Duodenal mucosa (tissue), 2 donors: Measurements from ENCODE around the gene RUFY1.
"Not testable (repeated sequence)": the region's sequence is repeated elsewhere in the genome, so short reads cannot be mapped to it uniquely, and the experiment has no call there.

Experiments
- H3K27ac ChIP-seq: one replicate; pipeline ENCODE4 v1.7.0; 2013; ENCODE audit warnings: low read depth, low read length
- H3K27me3 ChIP-seq, 2 donors: one replicate each; pipeline ENCODE4 v1.7.0; 2013; ENCODE audit warnings: low read length in 2 of 2, control low read depth in 1 of 2; ENCODE audit not compliant: insufficient read depth in 2 of 2, control insufficient read depth in 1 of 2
- H3K36me3 ChIP-seq, 2 donors: one replicate each; pipeline ENCODE4 v1.7.0; 2013; ENCODE audit warnings: low read length in 2 of 2, control low read depth in 1 of 2; ENCODE audit not compliant: insufficient read depth in 2 of 2, control insufficient read depth in 1 of 2
- H3K4me1 ChIP-seq, 2 donors: one replicate each; pipeline ENCODE4 v1.7.0; 2013; ENCODE audit warnings: low read length in 2 of 2, control low read depth in 1 of 2; ENCODE audit not compliant: insufficient read depth in 2 of 2, control insufficient read depth in 1 of 2
- H3K4me3 ChIP-seq, 2 donors: one replicate each; pipeline ENCODE4 v1.7.0; 2013; ENCODE audit warnings: low read length in 2 of 2, low read depth in 1 of 2
- H3K9ac ChIP-seq, 2 donors: one replicate each; pipeline ENCODE4 v1.7.0; 2013; ENCODE audit warnings: low read length in 2 of 2, low read depth in 1 of 2
- H3K9me3 ChIP-seq, 2 donors: one replicate each; pipeline ENCODE4 v1.7.0; 2013; ENCODE audit warnings: low read length in 2 of 2, control low read depth in 1 of 2; ENCODE audit not compliant: control insufficient read depth in 1 of 2

RUFY1 gene

DNA sequence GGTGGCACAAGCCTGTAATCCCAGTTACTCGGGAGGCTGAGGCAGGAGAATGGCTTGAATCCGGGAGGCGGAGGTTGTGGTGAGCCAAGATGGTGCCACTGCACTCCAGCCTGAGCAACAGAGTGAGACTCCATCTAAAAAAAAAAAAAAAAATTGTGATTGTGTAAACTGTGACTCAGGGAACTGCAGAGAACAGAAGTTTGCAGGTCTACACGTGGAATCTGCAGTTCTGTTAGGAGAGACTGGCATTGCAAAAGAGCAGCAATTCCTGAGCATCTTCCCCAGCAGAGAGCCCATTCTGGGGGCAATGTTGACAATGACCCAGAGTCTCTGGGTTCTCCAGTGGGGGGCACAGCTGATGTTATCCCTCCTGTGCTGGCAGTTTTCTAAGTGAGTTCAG is 91.4 kb downstream of the RUFY1 start:
- H3K4me3 ChIP-seq, H3K27ac ChIP-seq, H3K4me1 ChIP-seq, H3K27me3 ChIP-seq, H3K9ac ChIP-seq, H3K36me3 ChIP-seq, H3K9me3 ChIP-seq: not testable (repeated sequence)

DNA sequence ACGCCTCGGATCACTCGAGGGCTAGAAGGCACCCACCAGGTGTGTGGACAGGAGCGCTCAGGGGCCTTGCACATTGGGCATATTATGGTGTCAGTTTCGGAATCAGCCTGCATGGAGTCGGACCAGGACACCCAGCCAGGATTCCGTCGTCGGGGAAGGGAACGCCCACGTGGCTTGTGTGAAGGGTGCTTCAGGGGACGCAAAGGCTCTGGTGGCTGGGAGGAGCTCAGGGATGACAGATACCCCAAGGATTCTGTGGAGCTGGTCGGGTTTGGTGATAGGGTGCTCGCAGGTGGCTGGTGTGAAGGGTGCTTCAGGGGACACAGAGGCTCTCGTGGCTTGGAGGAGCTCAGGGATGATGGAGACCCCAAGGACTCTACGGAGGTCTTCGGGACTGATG is 92.3 kb downstream of the RUFY1 start:
- H3K4me3 ChIP-seq, H3K27me3 ChIP-seq, H3K9ac ChIP-seq: not testable (repeated sequence)

DNA sequence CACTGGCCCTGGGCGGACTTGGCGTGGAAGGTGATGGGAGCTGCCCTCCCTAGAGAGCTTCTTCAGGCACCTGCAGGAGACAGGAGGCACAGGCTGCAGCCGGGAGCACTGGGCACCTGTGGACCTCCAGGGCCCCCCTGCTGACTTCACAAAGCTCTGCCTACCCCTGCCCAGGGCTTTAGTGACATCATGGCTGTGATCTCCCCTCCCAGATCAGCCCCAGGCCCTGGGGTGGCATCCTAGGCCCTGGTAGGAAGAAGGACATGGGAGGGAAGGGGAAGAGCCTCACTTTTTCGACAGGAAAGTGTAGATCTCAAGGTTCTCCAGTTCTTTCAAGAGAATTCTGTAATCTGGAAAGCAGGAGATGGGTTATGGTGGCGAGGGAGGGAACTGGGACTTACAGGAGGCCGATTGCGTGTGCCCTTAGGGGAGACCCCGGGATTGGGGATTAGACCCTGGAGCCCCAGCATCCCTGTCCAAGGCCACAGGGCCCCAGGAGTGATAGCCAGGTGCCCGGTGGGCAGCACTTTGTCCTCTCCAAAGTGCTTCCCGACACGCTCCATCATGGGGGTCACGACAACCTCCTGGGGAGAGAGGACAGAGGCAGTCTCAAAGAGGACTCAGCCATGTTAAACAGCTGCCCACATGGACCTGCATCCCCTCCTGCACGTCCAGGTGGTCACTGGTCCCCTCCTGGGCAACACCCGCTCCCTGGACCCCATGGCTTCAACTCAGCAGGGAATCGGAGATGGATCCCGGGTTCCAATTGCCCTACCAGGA is 93.0 kb downstream of the RUFY1 start:
- H3K4me3 ChIP-seq, H3K9ac ChIP-seq, H3K4me1 ChIP-seq, H3K9me3 ChIP-seq, H3K27me3 ChIP-seq, H3K36me3 ChIP-seq, H3K27ac ChIP-seq: not testable (repeated sequence)

More for the DNA sequence above, 92.3 kb downstream of the RUFY1 start:
- H3K9me3 ChIP-seq, H3K36me3 ChIP-seq, H3K4me1 ChIP-seq, H3K27ac ChIP-seq: not testable (repeated sequence)

DNA sequence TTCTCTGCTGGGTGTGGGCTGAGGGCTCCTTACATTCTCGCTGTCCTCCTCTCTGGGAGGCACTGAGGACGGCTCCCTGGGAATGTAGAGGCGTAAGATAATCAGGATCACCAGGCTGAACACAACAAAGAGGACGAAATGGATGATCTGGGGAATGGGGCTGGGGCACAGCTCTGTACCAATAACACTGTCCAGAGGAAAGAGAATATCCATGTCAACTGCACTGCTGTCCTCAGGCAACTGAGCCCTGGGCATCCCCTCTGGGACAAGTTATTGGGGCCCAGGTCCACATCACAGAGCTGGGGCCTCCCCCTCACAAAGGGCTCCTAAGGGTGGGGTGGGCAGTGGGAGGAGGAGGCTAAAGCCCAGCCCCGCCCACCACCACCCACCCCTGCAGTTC is 94.4 kb downstream of the RUFY1 start:
- not testable (repeated sequence) for H3K36me3 ChIP-seq, H3K27ac ChIP-seq, H3K27me3 ChIP-seq, H3K4me1 ChIP-seq, H3K9me3 ChIP-seq, H3K9ac ChIP-seq, H3K4me3 ChIP-seq

DNA sequence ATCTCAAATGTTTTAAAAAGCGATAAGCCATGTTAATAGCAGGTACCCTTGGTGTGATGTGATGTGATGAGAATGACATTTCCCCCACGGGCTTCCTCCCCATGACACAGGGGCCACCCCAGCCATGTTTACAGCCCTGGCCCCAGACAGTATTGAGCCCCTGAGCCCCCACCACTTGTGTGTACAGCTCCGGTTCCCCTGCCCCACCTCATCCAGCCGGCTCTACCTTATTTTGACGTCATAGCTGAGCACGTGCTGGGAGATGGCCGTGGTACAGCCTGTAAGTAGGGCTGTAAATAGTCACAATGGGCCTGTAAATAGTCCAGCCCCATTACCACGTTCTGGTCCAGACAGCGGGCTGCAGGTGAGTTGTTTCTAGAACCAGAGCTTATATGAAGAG is 98.1 kb downstream of the RUFY1 start:
- Histone ChIP-seq H3K4me1 (no peaks in the 10 kb centered on the region), H3K9ac (no peak overlapping the region), H3K27ac (no peak overlapping the region), H3K36me3 (no peaks in the 10 kb centered on the region), H3K27me3 (no peaks in the 10 kb centered on the region), H3K9me3 (no peaks in the 10 kb centered on the region), H3K4me3 (no peak overlapping the region)

DNA sequence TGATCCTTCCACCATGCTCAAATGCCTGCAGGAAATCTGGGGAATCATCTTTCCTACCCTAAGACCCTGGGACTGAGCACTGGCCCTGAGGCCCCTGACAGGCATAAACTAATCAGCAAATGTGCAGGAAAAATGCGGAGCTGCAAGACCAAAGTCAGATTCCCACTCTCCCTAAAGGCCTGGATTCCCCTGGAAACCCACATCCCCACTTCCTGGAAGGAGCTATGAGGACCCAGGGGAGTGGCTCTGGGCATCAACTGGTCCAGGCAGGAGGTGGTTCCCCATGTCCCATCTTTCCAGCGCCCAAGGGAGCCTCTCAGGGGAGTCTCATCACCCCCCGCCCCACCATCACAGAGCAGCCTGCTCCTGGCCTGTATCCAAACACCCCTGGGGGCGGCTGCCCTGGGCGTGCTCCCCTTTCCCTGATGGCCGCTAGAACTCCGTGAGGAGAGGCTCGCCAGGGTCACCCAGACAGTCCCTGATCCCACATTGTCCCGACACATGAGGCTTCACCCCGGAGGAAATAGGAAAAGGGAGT is 98.9 kb downstream of the RUFY1 start:
- H3K27ac ChIP-seq, H3K4me1 ChIP-seq, H3K9ac ChIP-seq, H3K4me3 ChIP-seq, H3K36me3 ChIP-seq, H3K9me3 ChIP-seq, H3K27me3 ChIP-seq: not testable (repeated sequence)

DNA sequence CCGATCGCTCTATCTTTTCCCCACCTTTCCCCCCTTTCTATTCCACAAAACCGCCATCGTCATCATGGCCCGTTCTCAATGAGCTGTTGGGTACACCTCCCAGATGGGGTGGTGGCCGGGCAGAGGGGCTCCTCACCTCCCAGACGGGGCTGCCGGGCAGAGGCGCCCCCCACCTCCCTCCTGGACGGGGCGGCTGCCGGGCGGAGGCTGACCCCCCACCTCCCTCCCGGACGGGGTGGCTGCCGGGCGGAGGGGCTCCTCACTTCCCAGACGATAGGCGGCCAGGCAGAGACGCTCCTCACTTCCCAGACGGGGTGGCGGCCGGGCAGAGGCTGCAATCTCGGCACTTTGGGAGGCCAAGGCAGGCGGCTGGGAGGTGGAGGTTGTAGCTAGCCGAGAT is 99.9 kb downstream of the RUFY1 start:
- not testable (repeated sequence) for H3K27ac ChIP-seq, H3K27me3 ChIP-seq, H3K4me3 ChIP-seq, H3K4me1 ChIP-seq, H3K9me3 ChIP-seq, H3K36me3 ChIP-seq, H3K9ac ChIP-seq

DNA sequence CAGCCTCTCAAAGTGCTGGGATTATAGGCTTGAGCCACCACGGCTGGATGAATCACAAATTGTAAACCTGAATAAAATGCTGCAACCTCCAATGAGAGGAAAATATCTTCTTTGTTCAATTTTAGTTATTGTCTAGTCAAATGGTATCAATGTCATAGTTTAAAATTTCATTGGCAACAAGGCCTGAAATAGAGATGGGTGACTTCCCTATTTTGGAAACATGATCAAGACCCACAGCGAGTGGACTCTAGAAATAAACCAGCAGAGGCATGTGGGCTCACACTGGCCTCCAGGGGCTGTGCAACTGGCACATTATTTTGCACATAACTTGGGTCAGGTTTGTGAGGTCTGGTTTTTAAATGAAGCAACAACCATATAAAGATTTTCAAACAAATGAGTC is 102.8 kb downstream of the RUFY1 start:
- H3K9me3 ChIP-seq, H3K4me1 ChIP-seq: not testable (repeated sequence)

DNA sequence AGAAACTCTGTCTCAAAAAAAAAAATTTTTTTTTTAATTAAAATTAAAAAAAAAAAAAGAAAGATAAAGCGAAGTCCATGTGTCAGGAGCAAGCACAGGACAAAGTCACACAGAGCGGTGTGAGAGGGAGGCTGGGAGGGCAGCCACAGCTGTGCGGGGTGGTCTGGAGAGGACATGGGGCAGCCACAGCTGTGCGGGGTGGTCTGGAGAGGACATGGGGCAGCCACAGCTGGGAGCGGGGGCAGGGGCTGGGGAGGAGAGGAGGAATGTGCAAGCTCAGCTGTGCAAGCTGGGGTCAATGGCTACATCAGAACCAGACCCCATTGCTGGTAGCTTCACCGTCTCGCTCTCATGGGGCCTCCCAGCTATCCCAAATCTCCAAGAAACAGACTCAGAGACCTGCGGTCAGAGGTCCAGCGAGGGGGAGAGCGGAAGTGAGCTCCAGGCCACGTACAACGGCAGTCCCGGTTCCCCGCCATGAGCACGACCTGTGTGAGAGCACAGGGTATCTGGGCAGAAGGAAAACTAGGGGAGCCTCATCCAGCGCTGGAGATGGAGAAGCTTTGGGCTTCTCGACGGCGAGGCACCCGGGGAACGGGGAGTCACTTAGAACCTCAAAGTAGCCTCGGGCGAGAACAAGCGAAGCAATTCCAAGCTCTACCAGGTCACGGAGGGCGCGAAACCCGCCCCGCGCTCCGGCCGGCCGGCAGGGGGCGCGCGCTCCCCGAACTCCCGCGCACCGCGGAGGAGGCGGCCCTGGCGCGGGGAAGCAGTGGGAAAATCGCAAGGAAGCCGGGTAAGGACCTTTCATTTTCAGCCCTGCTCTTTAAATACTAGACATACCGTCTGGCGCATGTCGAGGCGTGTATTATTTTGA is 107.2 kb downstream of the RUFY1 start:
- not testable (repeated sequence) for H3K4me1 ChIP-seq, H3K9me3 ChIP-seq, H3K27me3 ChIP-seq, H3K27ac ChIP-seq, H3K36me3 ChIP-seq, H3K9ac ChIP-seq
- peak overlapping the region in 1 of 2 donors; percentile 50 for H3K4me3 ChIP-seq

More for the DNA sequence above, 102.8 kb downstream of the RUFY1 start:
- H3K9ac ChIP-seq, H3K4me3 ChIP-seq, H3K27ac ChIP-seq, H3K27me3 ChIP-seq, H3K36me3 ChIP-seq: not testable (repeated sequence)

DNA sequence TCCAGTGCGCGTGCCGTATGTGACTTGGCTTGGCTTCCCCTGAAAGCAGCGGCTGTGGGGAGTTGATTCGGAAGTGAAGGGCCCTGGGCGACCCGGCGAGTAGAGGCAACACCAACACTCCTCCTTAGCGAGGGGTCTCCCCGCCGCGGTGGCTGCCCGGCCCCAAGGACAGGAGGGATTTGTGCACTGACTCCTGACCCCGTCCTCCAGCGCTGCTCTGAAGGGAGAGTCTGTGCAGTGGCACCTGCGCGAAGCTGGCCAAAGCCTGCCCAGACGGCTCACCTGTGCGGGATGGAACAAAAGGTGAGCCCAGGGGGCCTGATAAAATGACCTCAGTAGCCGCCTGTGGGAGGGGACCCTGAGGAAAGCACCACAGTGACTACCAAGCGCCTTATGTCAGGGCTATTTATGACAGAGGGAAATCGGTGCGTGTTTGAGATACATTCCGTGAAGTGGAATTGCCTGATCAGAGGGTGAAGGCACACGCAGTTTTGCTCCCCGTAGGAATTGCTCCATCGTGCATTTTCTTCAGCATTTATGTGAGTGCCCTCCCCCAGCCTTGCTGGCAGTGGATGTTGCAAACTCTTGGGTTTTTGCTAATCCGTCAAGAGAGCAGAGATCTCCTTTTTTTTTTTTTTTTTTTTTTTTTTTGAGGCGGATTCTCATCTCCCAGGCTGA is 108.0 kb downstream of the RUFY1 start:
- H3K27ac ChIP-seq, H3K36me3 ChIP-seq, H3K27me3 ChIP-seq, H3K9me3 ChIP-seq, H3K4me1 ChIP-seq: not testable (repeated sequence)
- H3K4me3 ChIP-seq = peak overlapping the region; percentile 66 to 73
- peak overlapping the region; percentile 31 to 58 for H3K9ac ChIP-seq
